Measurements from ENCODE around the gene SLC10A3. TPM values are rescaled to one million over a fixed set of nuclear protein-coding genes. Genes with fewer than 3 reads are reported as not detected.

Gene SLC10A3
- total RNA-seq, 1 donor from 2014 or later: 28.9 TPM

- H3K36me3 Mint-ChIP-seq (ENCODE audit: low read depth): peaks cover 7% of the 10 kb centered on the region
- no peak for TF ChIP-seq CTCF (IDR thresholded peaks at IDR 0.05)
- peak overlapping the region; percentile 66 for H3K4me3 Mint-ChIP-seq (ENCODE audit: unreplicated experiment)
- no peak for DNase-seq (ENCODE audit: low spot score)
- no peaks in the 10 kb centered on the region for H3K27me3 Mint-ChIP-seq (ENCODE audit: low read depth)
- H3K9me3 Mint-ChIP-seq (ENCODE audit: low read depth): peaks cover 4% of the 10 kb centered on the region
- peaks cover 16% of the 10 kb centered on the region for H3K4me1 Mint-ChIP-seq (ENCODE audit: low read depth)
- H3K27ac Mint-ChIP-seq (ENCODE audit: unreplicated experiment): no peak overlapping the region
Observed at GRCh38 chrX:154485150-154486051, 5.0 kb downstream of the SLC10A3 start.

- peaks cover 14% of the 10 kb centered on the region for H3K4me1 Mint-ChIP-seq (ENCODE audit: low read depth)
- peaks cover 4% of the 10 kb centered on the region for H3K9me3 Mint-ChIP-seq (ENCODE audit: low read depth)
- TF ChIP-seq CTCF (IDR thresholded peaks at IDR 0.05): no peak
- no peak for DNase-seq (ENCODE audit: low spot score)
- H3K27me3 Mint-ChIP-seq (ENCODE audit: low read depth): no peaks in the 10 kb centered on the region
- H3K27ac Mint-ChIP-seq (ENCODE audit: unreplicated experiment): no peak overlapping the region
- H3K4me3 Mint-ChIP-seq (ENCODE audit: unreplicated experiment): no peak overlapping the region
- H3K36me3 Mint-ChIP-seq (ENCODE audit: low read depth): peaks cover 7% of the 10 kb centered on the region
Observed at GRCh38 chrX:154484255-154485149, 5.9 kb downstream of the SLC10A3 start.

- Mint-ChIP-seq H3K4me1 (ENCODE audit: low read depth) (peaks cover 14% of the 10 kb centered on the region), H3K27me3 (ENCODE audit: low read depth) (no peaks in the 10 kb centered on the region), H3K9me3 (ENCODE audit: low read depth) (peaks cover 4% of the 10 kb centered on the region), H3K27ac (ENCODE audit: unreplicated experiment) (no peak overlapping the region), H3K4me3 (ENCODE audit: unreplicated experiment) (no peak overlapping the region), H3K36me3 (ENCODE audit: low read depth) (peaks cover 7% of the 10 kb centered on the region)
- TF ChIP-seq CTCF (IDR thresholded peaks at IDR 0.05): no peak
- no peak for DNase-seq (ENCODE audit: low spot score)
Observed at GRCh38 chrX:154483325-154483724, 7.1 kb downstream of the SLC10A3 start.

GRCh38 chrX:154482786-154483185 is 7.6 kb downstream of the SLC10A3 start:
- DNase-seq (ENCODE audit: low spot score): no peak
- Mint-ChIP-seq H3K36me3 (ENCODE audit: low read depth) (peaks cover 3% of the 10 kb centered on the region), H3K27me3 (ENCODE audit: low read depth) (no peaks in the 10 kb centered on the region), H3K9me3 (ENCODE audit: low read depth) (peaks cover 4% of the 10 kb centered on the region), H3K4me1 (ENCODE audit: low read depth) (peaks cover 14% of the 10 kb centered on the region), H3K4me3 (ENCODE audit: unreplicated experiment) (no peak overlapping the region), H3K27ac (ENCODE audit: unreplicated experiment) (no peak overlapping the region)
- TF ChIP-seq CTCF (IDR thresholded peaks at IDR 0.05): no peak
